HEK293T (cell line): ENCODE results near the gene SLC6A1.

Source experiments
- CTCF ChIA-PET: fragments of 350-600 bp; formaldehyde crosslinking; extraction: SDS; loops from one replicate; lab custom pipeline; 2021; ENCODE audit warnings: antibody characterized with exemption, inconsistent platforms; lab: Yijun Ruan, JAX
- POLR2A ChIA-PET: fragments of 350-600 bp; formaldehyde crosslinking; extraction: SDS; loops from one replicate; lab custom pipeline; 2020; ENCODE audit warnings: antibody characterized with exemption, inconsistent platforms; lab: Yijun Ruan, JAX
- DNase-seq: peaks from one replicate; pipeline ENCODE4 v3.0.0; 2012; ENCODE audit warnings: mixed read lengths; ENCODE audit errors: extremely low spot score
- BHLHE40 ChIP-seq: fragments of 450-650 bp; IDR thresholded peaks from 2 replicates; pipeline ENCODE4 v1.6.1; 2016; ENCODE audit warnings: mild to moderate bottlenecking, moderate library complexity, borderline replicate concordance
- ELF4 ChIP-seq: fragments of 450-650 bp; IDR thresholded peaks from 2 replicates; pipeline ENCODE4 v1.6.1; 2017; ENCODE audit warnings: antibody characterized with exemption
- HDGF ChIP-seq: fragments of 450-650 bp; IDR thresholded peaks from 2 replicates; pipeline ENCODE4 v1.6.1; 2017; ENCODE audit warnings: antibody characterized with exemption, borderline replicate concordance
- L3MBTL2 ChIP-seq: fragments of 450-650 bp; conservative IDR thresholded peaks from 2 replicates; pipeline ENCODE4 v1.6.1; 2016; ENCODE audit warnings: mild to moderate bottlenecking
- SP1 ChIP-seq: fragments of 450-650 bp; IDR thresholded peaks from 2 replicates; pipeline ENCODE4 v1.6.1; 2017
- SUZ12 ChIP-seq: fragments of 450-650 bp; IDR thresholded peaks from 2 replicates; pipeline ENCODE4 v1.6.1; 2016; ENCODE audit warnings: mild to moderate bottlenecking

Gene SLC6A1

GRCh38 chr3:11086856-11087255 lies 94.3 kb downstream of the SLC6A1 start:
- POLR2A ChIA-PET = no interaction called here
- no peak for DNase-seq
- CTCF ChIA-PET = no interaction called here
- TF ChIP-seq SUZ12 = no peak
- TF ChIP-seq L3MBTL2 = no peak
- no peak for TF ChIP-seq BHLHE40

DNA sequence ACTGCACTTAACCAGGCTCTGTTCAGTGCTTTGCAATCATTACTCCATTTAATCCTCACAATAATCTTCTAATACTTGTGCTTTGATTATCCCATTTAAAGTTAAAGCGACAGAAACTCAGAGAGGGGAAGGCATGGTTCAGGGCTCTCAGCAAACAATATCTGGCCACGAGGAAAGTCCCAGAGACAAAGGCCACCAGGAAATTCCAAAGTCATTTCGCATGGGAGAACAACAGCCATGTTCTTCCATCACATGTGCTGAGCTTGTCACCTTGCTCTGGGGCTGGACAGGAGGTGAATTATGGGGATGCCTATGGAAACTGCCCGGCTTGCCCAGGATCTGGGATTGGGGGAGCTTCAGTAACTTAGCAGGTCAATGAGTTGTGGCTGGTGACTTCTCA lies 95.5 kb downstream of the SLC6A1 start:
- CTCF ChIA-PET = no interaction called here
- DNase-seq = no peak
- POLR2A ChIA-PET = no interaction called here
- TF ChIP-seq HDGF (no peak), ELF4 (no peak)

DNA sequence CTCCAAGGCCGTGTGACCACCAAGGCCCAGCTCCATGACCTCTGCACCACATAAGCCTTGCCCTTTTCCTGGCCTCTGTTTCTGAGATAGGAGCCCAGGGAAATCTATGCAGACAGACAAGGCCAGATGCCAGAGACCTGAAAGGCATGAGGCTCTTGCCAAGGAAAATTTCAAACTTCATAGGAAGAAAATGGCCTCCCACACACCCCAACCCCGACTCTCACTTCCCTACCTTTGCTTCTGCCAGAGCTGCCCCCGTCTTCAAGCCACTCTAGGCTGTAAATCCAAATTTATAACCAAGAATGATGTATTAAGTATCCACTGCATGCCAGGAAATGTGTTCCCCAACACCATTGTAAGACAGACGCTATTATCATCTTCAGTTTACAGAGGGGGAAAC lies 96.3 kb downstream of the SLC6A1 start:
- ChIA-PET CTCF (no interaction called here), POLR2A (no interaction called here)
- DNase-seq = no peak
- TF ChIP-seq SP1 = no peak
